HepG2 (cell line): ENCODE measurements around the gene ADI1. TPM values are rescaled to one million over a fixed set of nuclear protein-coding genes. Genes with fewer than 3 reads are reported as not detected.
A peak's percentile ranks its signal among the peaks of the same experiment; 100 is the strongest.

Experiments
- CBX2 ChIP-seq, 2 experiments: fragments of 200-600 bp in 1 of 2; sonication (generic); formaldehyde crosslinking in 1 of 2; IDR thresholded peaks; 2 replicates each; pipeline versions ENCODE4 v1.7.0 to v1.8.1; 2018 to 2022; ENCODE audit warnings: low read depth in 2 of 2, low read length in 1 of 2, mild to moderate bottlenecking in 1 of 2, missing genetic modification reagents in 1 of 2
- EEA1 ChIP-seq: sonication (generic); formaldehyde crosslinking; IDR thresholded peaks from 2 replicates; pipeline ENCODE4 v1.5.1; 2020; ENCODE audit warnings: mild to moderate bottlenecking, missing genetic modification reagents, borderline replicate concordance
- ELF4 ChIP-seq: sonication (generic); formaldehyde crosslinking; IDR thresholded peaks from 2 replicates; pipeline ENCODE4 v1.5.0; 2020; ENCODE audit warnings: missing genetic modification reagents, mild to moderate bottlenecking, moderate library complexity, borderline replicate concordance
- GATAD2A ChIP-seq: IDR thresholded peaks from 2 replicates; pipeline ENCODE4 v1.6.1; 2016
- GZF1 ChIP-seq: sonication (generic); formaldehyde crosslinking; IDR thresholded peaks from 2 replicates; pipeline ENCODE4 v1.5.1; 2020; ENCODE audit warnings: mild to moderate bottlenecking, missing genetic modification reagents
- RAD21 ChIP-seq: fragments of 450-650 bp; formaldehyde crosslinking; IDR thresholded peaks from 2 replicates; pipeline ENCODE4 v1.5.0; 2020; ENCODE audit warnings: mild to moderate bottlenecking
- RBM22 ChIP-seq: fragments of 200-400 bp; formaldehyde crosslinking; optimal IDR thresholded peaks from 2 replicates; pipeline ENCODE3; 2017; ENCODE audit warnings: mild to moderate bottlenecking, low read length, moderate library complexity
- SMC3 ChIP-seq: IDR thresholded peaks from 2 replicates; pipeline ENCODE4 v1.6.1; 2011; ENCODE audit warnings: low read length, improper control_type of control experiment
- ZNF121 ChIP-seq: sonication (generic); formaldehyde crosslinking; IDR thresholded peaks from 2 replicates; pipeline ENCODE4 v1.5.0; 2020; ENCODE audit warnings: mild to moderate bottlenecking, missing genetic modification reagents
- ZNF30 ChIP-seq: sonication (generic); formaldehyde crosslinking; IDR thresholded peaks from 2 replicates; pipeline ENCODE4 v1.5.0; 2020; ENCODE audit warnings: mild to moderate bottlenecking, missing genetic modification reagents
- polyA plus RNA-seq, 8 experiments: library from polyadenylated mRNA; depleted of rRNA in 3 of 8; stranded (reverse) in 7 of 8; unstranded in 1 of 8; fragments of >200 nt; fragmentation: Illumina TruSeq in 4 of 8; extraction: Trizol in 4 of 8; gene quantifications; 2 replicates each; pipeline versions ENCODE4 v1.2.1 to v1.2.3, GENCODE V29; 2011 to 2016; ENCODE audit warnings: low read depth in 4 of 8, missing spikeins in 1 of 8, mixed read lengths in 1 of 8; ENCODE audit not compliant: insufficient read depth in 1 of 8
- total RNA-seq, 5 experiments: library from RNA; depleted of rRNA; stranded (reverse); fragments of >200 nt; fragmentation: Illumina TruSeq; extraction: Trizol; gene quantifications; 2 replicates each; pipeline ENCODE4 v1.2.3, GENCODE V29; 2016; ENCODE audit warnings: low read depth in 1 of 5
- TF ChIP-seq, protein P1 (sequence below): sonication (generic); formaldehyde crosslinking; IDR thresholded peaks from 2 replicates; pipeline ENCODE4 v1.8.0; 2023; ENCODE audit warnings: mild to moderate bottlenecking, missing genetic modification reagents
- TF ChIP-seq, protein P2 (sequence below): sonication (generic); formaldehyde crosslinking; IDR thresholded peaks from 2 replicates; pipeline ENCODE4 v1.9.0; 2021; ENCODE audit warnings: mild to moderate bottlenecking, missing genetic modification reagents
- TF ChIP-seq, protein P3 (sequence below): sonication (generic); formaldehyde crosslinking; IDR thresholded peaks from 2 replicates; pipeline ENCODE4 v1.8.0; 2022; ENCODE audit warnings: low read depth, missing genetic modification reagents
- TF ChIP-seq, protein P4 (sequence below): sonication (generic); formaldehyde crosslinking; conservative IDR thresholded peaks from 2 replicates; pipeline ENCODE4 v1.8.1; 2023; ENCODE audit warnings: missing genetic modification reagents
- TF ChIP-seq, protein P5 (sequence below): sonication (generic); formaldehyde crosslinking; IDR thresholded peaks from 2 replicates; pipeline ENCODE4 v1.4.0; 2020; ENCODE audit warnings: missing genetic modification reagents

Gene ADI1
- total and polyA plus RNA-seq, 2 of the 13 experiments (the other 11 are each of a cell fraction or from before 2014, with no cell fraction given): 28.7 to 123 TPM

DNA sequence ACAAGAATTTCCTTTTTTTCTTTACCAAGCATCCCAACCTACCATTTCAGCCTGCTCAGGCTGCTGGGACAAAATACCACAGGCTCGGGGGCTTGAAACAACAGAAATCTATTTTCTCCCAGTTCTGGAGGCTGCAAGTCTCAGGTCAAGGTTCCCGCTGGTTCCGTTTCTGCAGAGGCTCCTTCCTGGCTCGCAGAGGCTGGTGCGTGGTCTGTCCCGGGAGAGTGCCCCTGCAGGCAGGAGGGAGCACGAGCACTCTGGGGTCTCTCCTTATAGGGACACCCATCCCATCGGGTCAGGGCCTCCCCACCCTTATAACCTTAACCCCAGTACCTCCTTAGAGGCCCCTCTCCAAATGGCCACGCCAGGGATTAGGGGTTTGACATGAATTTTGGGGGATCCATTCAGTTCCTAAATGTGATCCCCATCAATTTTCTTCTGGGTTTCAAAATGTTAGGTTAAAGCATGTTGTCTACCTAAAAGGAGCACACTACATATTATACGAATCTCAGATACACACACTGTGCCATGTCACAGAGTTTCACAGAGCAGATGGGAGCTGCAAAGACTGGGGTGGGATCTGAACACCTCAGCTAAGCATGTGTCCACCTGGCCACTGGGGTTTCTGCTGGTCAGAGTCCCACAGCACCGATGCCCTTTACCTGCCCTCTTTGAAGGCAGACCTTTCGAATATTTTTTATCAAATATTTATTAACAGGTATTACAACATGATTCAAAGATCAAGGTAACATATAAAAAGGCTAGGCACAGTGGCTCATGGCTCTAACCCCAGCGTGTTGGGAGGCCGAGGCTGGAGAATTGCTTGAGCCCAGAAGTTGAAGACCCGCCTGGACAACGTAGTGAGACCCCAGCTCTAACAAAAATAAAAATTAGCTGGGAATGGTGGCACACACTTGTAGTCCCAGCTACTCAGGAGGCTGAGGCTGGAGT lies 17.6 kb upstream of the ADI1 start (continued):
- TF ChIP-seq, protein P1, sequence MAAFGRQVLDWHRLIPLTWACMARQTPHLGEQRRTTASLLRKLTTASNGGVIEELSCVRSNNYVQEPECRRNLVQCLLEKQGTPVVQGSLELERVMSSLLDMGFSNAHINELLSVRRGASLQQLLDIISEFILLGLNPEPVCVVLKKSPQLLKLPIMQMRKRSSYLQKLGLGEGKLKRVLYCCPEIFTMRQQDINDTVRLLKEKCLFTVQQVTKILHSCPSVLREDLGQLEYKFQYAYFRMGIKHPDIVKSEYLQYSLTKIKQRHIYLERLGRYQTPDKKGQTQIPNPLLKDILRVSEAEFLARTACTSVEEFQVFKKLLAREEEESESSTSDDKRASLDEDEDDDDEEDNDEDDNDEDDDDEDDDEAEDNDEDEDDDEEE: no peak
- TF ChIP-seq GATAD2A (CRISPR knock-in tag) (peak; percentile 69), ZNF121 (peak; percentile 85), GZF1 (CRISPR knock-in tag) (no peak), EEA1 (CRISPR knock-in tag) (no peak), RAD21 (peak; percentile 71), ZNF30 (CRISPR knock-in tag) (no peak), ELF4 (no peak), CBX2 (IDR thresholded peaks at IDR 0.05; ENCODE audit: low read depth, low read length) (no peak), CBX2 (CRISPR knock-in tag; IDR thresholded peaks at IDR 0.05; ENCODE audit: low read depth) (no peak), SMC3 (peak; percentile 11; the same call in 1 of the 2 replicates), RBM22 (no peak)
- TF ChIP-seq, protein P2, sequence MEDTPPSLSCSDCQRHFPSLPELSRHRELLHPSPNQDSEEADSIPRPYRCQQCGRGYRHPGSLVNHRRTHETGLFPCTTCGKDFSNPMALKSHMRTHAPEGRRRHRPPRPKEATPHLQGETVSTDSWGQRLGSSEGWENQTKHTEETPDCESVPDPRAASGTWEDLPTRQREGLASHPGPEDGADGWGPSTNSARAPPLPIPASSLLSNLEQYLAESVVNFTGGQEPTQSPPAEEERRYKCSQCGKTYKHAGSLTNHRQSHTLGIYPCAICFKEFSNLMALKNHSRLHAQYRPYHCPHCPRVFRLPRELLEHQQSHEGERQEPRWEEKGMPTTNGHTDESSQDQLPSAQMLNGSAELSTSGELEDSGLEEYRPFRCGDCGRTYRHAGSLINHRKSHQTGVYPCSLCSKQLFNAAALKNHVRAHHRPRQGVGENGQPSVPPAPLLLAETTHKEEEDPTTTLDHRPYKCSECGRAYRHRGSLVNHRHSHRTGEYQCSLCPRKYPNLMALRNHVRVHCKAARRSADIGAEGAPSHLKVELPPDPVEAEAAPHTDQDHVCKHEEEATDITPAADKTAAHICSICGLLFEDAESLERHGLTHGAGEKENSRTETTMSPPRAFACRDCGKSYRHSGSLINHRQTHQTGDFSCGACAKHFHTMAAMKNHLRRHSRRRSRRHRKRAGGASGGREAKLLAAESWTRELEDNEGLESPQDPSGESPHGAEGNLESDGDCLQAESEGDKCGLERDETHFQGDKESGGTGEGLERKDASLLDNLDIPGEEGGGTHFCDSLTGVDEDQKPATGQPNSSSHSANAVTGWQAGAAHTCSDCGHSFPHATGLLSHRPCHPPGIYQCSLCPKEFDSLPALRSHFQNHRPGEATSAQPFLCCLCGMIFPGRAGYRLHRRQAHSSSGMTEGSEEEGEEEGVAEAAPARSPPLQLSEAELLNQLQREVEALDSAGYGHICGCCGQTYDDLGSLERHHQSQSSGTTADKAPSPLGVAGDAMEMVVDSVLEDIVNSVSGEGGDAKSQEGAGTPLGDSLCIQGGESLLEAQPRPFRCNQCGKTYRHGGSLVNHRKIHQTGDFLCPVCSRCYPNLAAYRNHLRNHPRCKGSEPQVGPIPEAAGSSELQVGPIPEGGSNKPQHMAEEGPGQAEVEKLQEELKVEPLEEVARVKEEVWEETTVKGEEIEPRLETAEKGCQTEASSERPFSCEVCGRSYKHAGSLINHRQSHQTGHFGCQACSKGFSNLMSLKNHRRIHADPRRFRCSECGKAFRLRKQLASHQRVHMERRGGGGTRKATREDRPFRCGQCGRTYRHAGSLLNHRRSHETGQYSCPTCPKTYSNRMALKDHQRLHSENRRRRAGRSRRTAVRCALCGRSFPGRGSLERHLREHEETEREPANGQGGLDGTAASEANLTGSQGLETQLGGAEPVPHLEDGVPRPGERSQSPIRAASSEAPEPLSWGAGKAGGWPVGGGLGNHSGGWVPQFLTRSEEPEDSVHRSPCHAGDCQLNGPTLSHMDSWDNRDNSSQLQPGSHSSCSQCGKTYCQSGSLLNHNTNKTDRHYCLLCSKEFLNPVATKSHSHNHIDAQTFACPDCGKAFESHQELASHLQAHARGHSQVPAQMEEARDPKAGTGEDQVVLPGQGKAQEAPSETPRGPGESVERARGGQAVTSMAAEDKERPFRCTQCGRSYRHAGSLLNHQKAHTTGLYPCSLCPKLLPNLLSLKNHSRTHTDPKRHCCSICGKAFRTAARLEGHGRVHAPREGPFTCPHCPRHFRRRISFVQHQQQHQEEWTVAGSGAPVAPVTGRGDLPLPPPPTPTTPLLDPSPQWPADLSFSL (CRISPR knock-in tag): no peak
- TF ChIP-seq, protein P3, sequence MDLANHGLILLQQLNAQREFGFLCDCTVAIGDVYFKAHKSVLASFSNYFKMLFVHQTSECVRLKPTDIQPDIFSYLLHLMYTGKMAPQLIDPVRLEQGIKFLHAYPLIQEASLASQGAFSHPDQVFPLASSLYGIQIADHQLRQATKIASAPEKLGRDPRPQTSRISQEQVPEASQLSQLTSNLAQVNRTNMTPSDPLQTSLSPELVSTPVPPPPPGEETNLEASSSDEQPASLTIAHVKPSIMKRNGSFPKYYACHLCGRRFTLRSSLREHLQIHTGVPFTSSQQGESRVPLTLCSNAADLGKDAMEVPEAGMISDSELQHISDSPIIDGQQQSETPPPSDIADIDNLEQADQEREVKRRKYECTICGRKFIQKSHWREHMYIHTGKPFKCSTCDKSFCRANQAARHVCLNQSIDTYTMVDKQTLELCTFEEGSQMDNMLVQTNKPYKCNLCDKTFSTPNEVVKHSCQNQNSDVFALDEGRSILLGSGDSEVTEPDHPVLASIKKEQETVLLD (CRISPR knock-in tag): no peak
- TF ChIP-seq, protein P4, sequence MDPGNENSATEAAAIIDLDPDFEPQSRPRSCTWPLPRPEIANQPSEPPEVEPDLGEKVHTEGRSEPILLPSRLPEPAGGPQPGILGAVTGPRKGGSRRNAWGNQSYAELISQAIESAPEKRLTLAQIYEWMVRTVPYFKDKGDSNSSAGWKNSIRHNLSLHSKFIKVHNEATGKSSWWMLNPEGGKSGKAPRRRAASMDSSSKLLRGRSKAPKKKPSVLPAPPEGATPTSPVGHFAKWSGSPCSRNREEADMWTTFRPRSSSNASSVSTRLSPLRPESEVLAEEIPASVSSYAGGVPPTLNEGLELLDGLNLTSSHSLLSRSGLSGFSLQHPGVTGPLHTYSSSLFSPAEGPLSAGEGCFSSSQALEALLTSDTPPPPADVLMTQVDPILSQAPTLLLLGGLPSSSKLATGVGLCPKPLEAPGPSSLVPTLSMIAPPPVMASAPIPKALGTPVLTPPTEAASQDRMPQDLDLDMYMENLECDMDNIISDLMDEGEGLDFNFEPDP (CRISPR knock-in tag): no peak
- TF ChIP-seq, protein P5, sequence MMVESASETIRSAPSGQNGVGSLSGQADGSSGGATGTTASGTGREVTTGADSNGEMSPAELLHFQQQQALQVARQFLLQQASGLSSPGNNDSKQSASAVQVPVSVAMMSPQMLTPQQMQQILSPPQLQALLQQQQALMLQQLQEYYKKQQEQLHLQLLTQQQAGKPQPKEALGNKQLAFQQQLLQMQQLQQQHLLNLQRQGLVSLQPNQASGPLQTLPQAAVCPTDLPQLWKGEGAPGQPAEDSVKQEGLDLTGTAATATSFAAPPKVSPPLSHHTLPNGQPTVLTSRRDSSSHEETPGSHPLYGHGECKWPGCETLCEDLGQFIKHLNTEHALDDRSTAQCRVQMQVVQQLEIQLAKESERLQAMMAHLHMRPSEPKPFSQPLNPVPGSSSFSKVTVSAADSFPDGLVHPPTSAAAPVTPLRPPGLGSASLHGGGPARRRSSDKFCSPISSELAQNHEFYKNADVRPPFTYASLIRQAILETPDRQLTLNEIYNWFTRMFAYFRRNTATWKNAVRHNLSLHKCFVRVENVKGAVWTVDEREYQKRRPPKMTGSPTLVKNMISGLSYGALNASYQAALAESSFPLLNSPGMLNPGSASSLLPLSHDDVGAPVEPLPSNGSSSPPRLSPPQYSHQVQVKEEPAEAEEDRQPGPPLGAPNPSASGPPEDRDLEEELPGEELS (CRISPR knock-in tag): no peak
